Body of pancreas (tissue), 4 donors: ENCODE measurements around the gene L3MBTL1. TPM values are rescaled to one million over a fixed set of nuclear protein-coding genes. Genes with fewer than 3 reads are reported as not detected.

Experiments
- ATAC-seq: fragments of 150-250 bp; one replicate; pipeline ENCODE4 v1.9.1; 2016
- DNase-seq, 4 donors: peaks; one replicate each; pipeline ENCODE4 v3.0.0-alpha.2; 2019
- H3K27ac ChIP-seq, 4 donors: fragments of 200-600 bp; sonication (generic); 1 replicate in 3 of 4; 2 replicates in 1 of 4; pipeline versions ENCODE4 v1.5.1 to v1.6.1; 2016 to 2019; ENCODE audit warnings: mild to moderate bottlenecking in 1 of 4, mixed read lengths in 1 of 4, moderate library complexity in 1 of 4
- H3K27me3 ChIP-seq, 2 donors: fragments of 200-600 bp; sonication (generic); one replicate each; pipeline ENCODE4 v1.6.0; 2016; ENCODE audit warnings: mild to moderate bottlenecking in 1 of 2
- H3K36me3 ChIP-seq, 2 donors: fragments of 200-600 bp; sonication (generic); replicated peaks in 1 of 2; 2 replicates each; pipeline ENCODE4 v1.5.1; 2016; ENCODE audit warnings: low read depth in 2 of 2; ENCODE audit not compliant: insufficient read depth in 1 of 2
- H3K4me1 ChIP-seq: fragments of 200-600 bp; sonication (generic); one replicate; pipeline ENCODE4 v1.6.0; 2016
- H3K4me3 ChIP-seq, 2 donors: fragments of 200-600 bp; sonication (generic); 1 replicate in 1 of 2; 2 replicates in 1 of 2; pipeline ENCODE4 v1.5.1; 2016 to 2019
- H3K9me3 ChIP-seq, 3 donors: fragments of 200-600 bp; sonication (generic); 1 replicate in 2 of 3; 2 replicates in 1 of 3; pipeline ENCODE4 v1.5.1; 2016
- CTCF ChIP-seq, 7 experiments: fragments of 450-650 bp in 4 of 7; fragments of 200-600 bp in 3 of 7; sonication (generic) in 3 of 7; IDR thresholded peaks; one replicate each; pipeline ENCODE4 v1.5.1; 2016 to 2019; ENCODE audit warnings: antibody characterized with exemption in 7 of 7
- POLR2A ChIP-seq, 3 donors: fragments of 450-650 bp; IDR thresholded peaks; one replicate each; pipeline ENCODE4 v1.6.1; 2016; ENCODE audit warnings: antibody characterized with exemption in 3 of 3, mild to moderate bottlenecking in 2 of 3
- WGBS, 2 donors: methylation state at CpG; one replicate each; pipeline ENCODE4 v1.1.5; 2017; 5-methylcytosine and 5-hydroxymethylcytosine counted together
- intact Hi-C: fragments of 100-400 bp; cut with DNase I; formaldehyde crosslinking; loops from one replicate; pipeline ENCODE4 v1.15.1; 2023
- total RNA-seq, 2 donors: library from RNA; depleted of rRNA; stranded (reverse); fragments of >200 nt; gene quantifications; one replicate each; pipeline ENCODE4 v1.1.0, GENCODE V29; 2016

Gene L3MBTL1
- total RNA-seq, 2 donors from 2014 or later = 4.9 to 10.1 TPM

GRCh38 chr20:43579861-43580793 lies 72.6 kb downstream of the L3MBTL1 start:
- intact Hi-C loops = no loop called here
- Histone ChIP-seq H3K9me3 (no peaks in the 10 kb centered on the region), H3K36me3 (peaks cover 0 to 5% of the 10 kb centered on the region in 2 donors), H3K4me3 (no peak overlapping the region), H3K27ac (peak overlapping the region in 1 of 4 donors; percentile 2), H3K27me3 (no peaks in the 10 kb centered on the region), H3K4me1 (peaks cover 18% of the 10 kb centered on the region)
- no peak for ATAC-seq
- WGBS, 2 donors = 67 to 69% methylated on average over 7 of the region's 7 CpGs
- DNase-seq = no peak
- TF ChIP-seq CTCF (IDR thresholded peaks at IDR 0.05) = no peak
- no peak for TF ChIP-seq POLR2A (IDR thresholded peaks at IDR 0.05)

GRCh38 chr20:43583133-43583864 lies 75.8 kb downstream of the L3MBTL1 start:
- peak overlapping the region; percentile 32 to 69 (median 58) for H3K27ac ChIP-seq
- TF ChIP-seq CTCF (IDR thresholded peaks at IDR 0.05) (no peak), POLR2A (IDR thresholded peaks at IDR 0.05) (no peak)
- ATAC-seq (no peak), DNase-seq (no peak)
- peaks cover 0 to 2% of the 10 kb centered on the region in 2 donors for H3K36me3 ChIP-seq
- no peak overlapping the region for H3K4me3 ChIP-seq
- intact Hi-C loops = no loop called here
- H3K4me1 ChIP-seq = peaks cover 35% of the 10 kb centered on the region
- no peaks in the 10 kb centered on the region for H3K27me3 ChIP-seq
- no peaks in the 10 kb centered on the region for H3K9me3 ChIP-seq
- 80 to 83% methylated on average over 7 of the region's 7 CpGs for WGBS, 2 donors

- intact Hi-C loops = no loop called here
- TF ChIP-seq CTCF (IDR thresholded peaks at IDR 0.05) = no peak
- no peak for TF ChIP-seq POLR2A (IDR thresholded peaks at IDR 0.05)
- H3K4me3 ChIP-seq = no peak overlapping the region
Observed at GRCh38 chr20:43583982-43584432, 76.5 kb downstream of the L3MBTL1 start.

GRCh38 chr20:43584448-43585136 lies 77.1 kb downstream of the L3MBTL1 start:
- ATAC-seq (no peak), DNase-seq (no peak)
- peak overlapping the region; percentile 47 to 69 (median 59) for H3K27ac ChIP-seq
- H3K27me3 ChIP-seq = no peaks in the 10 kb centered on the region
- intact Hi-C loops = no loop called here
- H3K9me3 ChIP-seq = no peaks in the 10 kb centered on the region
- TF ChIP-seq CTCF (IDR thresholded peaks at IDR 0.05) (no peak), POLR2A (IDR thresholded peaks at IDR 0.05) (no peak)
- no peak overlapping the region for H3K4me3 ChIP-seq
- peaks cover 48% of the 10 kb centered on the region for H3K4me1 ChIP-seq
- 64 to 75% methylated on average over 7 of the region's 7 CpGs for WGBS, 2 donors
- peaks cover 0 to 2% of the 10 kb centered on the region in 2 donors for H3K36me3 ChIP-seq

More at GRCh38 chr20:43583982-43584432, 76.5 kb downstream of the L3MBTL1 start:
- H3K9me3 ChIP-seq = no peaks in the 10 kb centered on the region
- H3K36me3 ChIP-seq = peaks cover 0 to 2% of the 10 kb centered on the region in 2 donors
- H3K27me3 ChIP-seq = no peaks in the 10 kb centered on the region
- 8 to 32% methylated on average over 2 of the region's 2 CpGs for WGBS, 2 donors
- DNase-seq (peak; percentile 90 to 93 (median 92)), ATAC-seq (peak; percentile 89)
- H3K4me1 ChIP-seq = peaks cover 43% of the 10 kb centered on the region
- peak overlapping the region; percentile 47 to 69 (median 59) for H3K27ac ChIP-seq
